Stimulated activated CD4-positive, alpha-beta T cell treated with anti-CD3 and anti-CD28 coated beads, Interleukin-1b, Interleukin-23, amount 100 ng/mL, for 24 hours (primary cell): ENCODE results near the gene NHERF1.

ENCODE experiments used
- DNase-seq, 4 experiments: peaks; one replicate each; pipeline ENCODE4 v3.0.0-alpha.2; 2020; ENCODE audit warnings: low read depth in 4 of 4, low spot score in 1 of 4

The NHERF1 gene

DNA sequence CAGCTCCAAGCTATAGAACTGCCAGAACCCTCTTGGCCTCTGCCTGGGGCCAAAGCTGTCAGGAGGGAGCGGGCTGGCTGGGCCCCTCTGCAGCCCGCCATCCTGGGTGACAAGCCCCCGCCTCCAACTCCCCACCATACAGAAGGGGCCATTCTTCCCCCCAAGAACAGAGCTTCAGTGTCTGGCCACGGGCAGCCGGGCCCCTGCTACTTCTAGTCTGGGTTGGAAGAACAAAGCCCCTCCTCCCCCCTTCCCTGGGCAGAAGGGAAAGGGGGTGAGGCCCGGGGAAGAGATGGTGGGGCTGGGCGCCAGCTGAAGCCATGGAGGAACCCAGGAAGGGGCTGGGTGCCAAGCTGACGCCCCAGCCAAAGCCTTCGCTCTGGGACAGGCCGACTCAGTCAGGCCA is 18.7 kb downstream of the NHERF1 start:
- no peak for DNase-seq

DNA sequence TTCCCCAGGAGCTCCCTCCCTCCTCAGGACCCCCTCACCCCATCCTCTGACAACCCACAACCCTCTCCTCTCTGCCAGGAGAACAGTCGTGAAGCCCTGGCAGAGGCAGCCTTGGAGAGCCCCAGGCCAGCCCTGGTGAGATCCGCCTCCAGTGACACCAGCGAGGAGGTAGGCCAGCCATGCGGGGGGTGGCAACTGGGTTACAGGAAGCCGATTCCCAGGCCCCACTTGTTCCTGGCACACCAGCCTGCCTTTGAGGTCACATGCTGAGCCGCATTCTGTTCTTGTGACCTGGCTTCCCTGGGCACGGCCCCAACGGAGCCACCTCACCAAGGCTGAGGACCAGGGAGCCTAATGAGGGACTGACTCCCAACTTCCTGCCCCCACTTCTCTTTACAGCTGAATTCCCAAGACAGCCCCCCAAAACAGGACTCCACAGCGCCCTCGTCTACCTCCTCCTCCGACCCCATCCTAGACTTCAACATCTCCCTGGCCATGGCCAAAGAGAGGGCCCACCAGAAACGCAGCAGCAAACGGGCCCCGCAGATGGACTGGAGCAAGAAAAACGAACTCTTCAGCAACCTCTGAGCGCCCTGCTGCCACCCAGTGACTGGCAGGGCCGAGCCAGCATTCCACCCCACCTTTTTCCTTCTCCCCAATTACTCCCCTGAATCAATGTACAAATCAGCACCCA is 19.8 kb downstream of the NHERF1 start:
- no peak for DNase-seq

DNA sequence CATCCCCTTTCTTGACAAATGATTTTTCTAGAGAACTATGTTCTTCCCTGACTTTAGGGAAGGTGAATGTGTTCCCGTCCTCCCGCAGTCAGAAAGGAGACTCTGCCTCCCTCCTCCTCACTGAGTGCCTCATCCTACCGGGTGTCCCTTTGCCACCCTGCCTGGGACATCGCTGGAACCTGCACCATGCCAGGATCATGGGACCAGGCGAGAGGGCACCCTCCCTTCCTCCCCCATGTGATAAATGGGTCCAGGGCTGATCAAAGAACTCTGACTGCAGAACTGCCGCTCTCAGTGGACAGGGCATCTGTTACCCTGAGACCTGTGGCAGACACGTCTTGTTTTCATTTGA is 20.3 kb downstream of the NHERF1 start:
- no peak for DNase-seq

DNA sequence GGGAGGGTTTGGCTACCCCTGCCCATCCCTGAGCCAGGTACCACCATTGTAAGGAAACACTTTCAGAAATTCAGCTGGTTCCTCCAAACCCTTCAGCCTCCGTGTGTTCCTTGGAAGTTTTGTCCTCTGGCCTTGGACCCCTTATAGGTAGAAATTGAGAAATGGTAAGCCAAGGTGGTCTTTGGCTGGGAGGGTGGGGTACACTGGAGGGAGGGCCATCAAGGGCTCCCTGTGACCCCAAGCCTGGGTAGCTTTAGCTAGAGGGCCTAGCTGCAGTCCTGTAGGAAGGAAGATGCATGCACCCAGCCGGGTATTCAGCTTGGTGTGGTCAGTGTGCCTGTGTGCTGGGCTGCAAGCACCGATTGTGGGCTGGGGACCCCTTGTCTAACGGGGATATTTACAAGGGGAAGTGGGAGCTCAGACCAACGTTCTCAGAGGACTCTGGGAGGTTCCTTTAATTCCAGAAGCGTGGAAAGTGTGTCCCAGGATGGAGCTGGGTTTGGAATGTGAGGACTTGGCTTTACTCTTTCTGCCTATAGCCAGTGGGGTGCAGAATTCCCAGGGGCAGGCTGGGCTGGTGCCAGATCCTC is 20.9 kb downstream of the NHERF1 start:
- no peak for DNase-seq

DNA sequence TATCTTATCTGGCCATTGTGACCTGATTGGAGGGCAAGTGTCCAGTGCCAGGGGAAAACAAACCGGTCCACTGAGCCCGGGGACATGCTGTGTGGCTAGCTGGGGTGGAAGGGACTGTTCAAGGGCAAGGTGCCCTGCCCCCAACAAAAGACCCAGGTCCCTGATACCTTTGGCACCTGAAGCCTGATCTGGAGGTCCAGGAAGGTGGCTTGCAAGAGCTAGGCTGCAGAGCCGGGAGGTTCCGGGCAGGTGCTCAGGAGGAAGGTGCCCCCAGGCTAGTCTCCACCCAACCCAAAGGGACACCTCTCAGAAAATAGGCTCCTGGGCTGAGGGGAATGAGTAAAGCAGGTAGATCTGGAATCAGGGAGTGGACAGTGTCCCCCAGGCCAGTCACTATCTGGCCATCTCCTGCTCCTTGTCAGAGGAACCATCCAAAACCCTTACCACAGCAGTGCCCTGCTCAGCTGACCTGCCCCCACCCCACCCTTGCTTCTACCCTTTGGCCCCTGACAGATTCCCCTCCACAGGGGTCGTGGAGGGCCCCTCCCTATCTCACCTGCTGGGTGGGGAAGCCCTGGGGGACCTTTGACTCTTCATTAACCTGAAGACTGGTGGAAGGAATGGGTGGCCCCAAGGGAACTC is 21.5 kb downstream of the NHERF1 start:
- DNase-seq = no peak

DNA sequence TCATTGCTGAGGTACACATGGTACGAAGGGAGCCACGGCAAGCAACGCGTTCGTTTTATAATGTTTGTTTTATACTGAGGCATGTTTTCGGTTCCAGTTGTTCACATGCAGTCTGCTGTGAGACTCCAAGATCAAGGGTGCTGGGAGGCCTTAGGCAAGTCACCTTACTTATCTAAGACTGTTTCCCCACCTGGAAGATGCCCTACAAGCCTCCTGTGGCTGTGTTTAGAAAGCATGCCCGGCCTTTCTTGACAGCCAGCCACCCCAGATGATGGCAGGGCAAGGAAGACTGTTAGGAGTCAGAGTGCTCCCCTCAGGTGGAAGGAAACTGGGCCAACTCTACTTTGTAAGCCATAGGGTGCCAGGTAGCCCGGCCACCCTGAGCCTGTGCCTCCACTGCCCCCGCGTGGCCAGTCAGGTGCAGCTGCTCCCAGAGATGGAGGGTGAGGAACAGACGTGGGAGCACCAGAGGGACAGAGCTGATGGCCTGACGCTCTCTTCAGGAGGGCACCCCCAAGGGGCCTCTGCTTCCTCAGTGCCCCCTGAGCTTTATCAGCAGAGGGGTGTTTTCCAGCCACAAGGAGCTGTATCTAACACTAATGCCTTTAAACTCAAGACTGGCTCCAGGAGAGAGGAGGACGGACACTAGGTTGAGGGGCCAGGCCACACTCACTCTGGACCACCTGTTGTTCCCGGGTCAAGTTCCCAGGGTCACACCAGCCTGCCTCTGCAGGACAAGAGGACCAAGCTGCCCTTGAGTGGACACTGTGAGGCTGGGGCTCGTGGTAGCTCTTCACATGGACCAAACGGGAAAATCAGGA is 22.3 kb downstream of the NHERF1 start:
- peak in 2 of 4 experiments; percentile 58 to 59 for DNase-seq

DNA sequence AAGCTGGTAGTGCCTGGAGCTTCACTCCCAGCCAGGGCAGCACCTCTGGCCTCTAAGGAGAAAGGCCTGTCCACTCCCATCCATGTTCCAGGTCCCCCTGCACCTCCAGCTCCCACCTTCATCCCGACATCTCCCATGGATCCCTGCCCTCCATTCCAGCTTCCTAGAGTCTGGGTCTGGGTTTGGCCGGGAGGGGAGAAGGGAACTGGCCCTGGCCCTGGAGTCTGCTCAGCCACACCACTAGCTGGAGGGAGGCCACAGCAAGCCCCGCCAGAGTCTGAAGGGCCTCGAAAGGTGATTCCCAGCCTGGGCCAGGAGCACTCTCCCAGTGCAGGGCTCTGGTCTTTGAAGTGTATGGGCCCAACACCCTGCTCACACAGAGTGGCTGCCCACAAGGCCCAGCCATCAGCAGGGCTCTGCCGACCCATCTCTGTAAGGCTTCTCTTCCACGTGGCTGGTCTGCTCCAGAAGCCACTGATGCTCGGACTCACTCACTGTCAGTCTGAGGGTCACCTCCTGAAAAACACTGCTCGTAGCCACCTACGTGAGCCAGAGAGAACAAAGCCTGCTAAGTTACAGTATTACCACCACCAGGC is 23.0 kb downstream of the NHERF1 start:
- DNase-seq = no peak

DNA sequence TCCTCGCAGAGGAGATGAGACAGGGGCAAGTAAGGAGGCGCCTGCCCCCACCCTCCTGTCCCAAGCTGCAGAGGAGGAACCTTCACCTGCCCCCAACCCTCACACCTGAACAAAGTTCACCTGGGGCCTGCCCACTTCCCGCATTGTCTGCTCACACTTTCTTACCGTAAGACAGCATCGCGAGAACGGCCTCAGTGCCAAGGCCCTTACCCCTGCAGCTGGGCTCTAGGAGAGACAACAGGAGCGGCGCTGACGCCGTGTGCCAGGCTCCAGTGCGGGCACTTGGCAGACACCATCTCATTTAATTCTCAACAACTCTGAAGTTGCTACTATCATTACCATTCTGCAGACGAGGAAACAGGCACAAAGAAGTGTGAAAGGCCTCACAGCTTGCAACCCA is 23.6 kb downstream of the NHERF1 start:
- no peak for DNase-seq

DNA sequence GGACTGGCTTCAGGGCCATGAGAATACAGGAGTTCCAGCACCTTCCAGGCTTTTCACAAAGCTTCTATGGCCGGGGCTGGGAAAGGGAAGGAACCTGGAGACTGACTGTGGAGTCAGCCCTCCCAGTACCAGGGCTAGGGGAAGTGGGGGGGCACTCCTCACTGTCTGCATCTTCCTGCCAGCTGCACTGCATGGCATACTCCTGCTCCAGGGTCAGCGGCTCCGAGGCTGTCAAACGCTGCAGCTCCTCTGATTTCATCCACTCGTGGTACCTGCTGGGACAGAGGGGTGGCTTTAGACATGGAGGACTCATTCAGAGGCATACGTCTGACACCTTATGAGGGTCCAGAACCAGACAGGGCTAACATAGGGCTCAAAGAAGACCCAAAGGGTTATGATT is 25.0 kb downstream of the NHERF1 start:
- no peak for DNase-seq

DNA sequence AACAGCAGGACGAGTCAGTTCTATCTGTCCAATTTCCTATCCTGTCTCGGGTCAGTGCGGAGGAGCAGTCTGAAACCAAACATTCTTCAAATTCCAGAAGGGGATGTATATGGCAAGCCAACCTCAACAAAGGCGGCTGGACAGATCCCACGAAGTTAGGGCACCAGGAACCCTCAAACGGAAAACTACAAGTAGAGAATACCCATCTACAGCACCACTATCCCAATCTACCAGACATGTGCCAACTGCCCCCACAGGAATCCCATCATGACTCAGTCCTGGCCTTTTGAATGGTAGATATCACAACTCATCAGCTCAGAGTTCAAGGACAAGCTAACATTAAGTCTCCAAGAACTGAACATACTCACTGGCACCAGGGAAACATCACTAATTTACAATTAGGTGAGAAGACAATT is 25.5 kb downstream of the NHERF1 start:
- no peak for DNase-seq

DNA sequence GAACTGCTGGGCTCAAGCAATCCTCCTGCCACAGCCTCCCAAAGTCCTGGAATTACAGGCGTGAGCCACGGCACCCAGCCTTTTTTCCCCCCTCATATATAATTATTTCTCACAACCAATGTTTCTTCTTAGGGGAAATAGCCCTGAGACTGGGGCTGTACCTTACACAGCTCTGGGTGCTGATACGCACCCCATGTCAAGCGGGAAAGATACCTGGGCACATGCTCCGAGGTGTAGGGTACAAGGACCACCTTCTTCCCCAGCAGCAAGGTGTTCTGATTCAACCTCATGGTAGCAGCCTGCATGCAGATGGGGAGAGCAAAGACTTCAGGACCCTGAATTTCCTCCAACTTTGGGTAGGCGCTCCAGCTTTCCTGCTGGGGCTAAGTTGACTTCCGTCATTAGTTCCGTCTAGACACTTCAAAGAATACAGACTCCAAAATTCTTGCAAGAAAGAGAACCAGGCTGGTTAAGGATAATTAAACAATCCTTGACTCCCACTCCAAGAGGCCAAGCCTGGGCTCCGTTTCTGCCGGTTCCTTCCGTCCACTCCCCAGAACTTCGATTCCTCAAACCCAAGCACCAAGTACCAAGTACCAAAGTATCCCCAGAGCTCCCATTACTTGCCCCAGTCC is 27.1 kb downstream of the NHERF1 start:
- DNase-seq = no peak

DNA sequence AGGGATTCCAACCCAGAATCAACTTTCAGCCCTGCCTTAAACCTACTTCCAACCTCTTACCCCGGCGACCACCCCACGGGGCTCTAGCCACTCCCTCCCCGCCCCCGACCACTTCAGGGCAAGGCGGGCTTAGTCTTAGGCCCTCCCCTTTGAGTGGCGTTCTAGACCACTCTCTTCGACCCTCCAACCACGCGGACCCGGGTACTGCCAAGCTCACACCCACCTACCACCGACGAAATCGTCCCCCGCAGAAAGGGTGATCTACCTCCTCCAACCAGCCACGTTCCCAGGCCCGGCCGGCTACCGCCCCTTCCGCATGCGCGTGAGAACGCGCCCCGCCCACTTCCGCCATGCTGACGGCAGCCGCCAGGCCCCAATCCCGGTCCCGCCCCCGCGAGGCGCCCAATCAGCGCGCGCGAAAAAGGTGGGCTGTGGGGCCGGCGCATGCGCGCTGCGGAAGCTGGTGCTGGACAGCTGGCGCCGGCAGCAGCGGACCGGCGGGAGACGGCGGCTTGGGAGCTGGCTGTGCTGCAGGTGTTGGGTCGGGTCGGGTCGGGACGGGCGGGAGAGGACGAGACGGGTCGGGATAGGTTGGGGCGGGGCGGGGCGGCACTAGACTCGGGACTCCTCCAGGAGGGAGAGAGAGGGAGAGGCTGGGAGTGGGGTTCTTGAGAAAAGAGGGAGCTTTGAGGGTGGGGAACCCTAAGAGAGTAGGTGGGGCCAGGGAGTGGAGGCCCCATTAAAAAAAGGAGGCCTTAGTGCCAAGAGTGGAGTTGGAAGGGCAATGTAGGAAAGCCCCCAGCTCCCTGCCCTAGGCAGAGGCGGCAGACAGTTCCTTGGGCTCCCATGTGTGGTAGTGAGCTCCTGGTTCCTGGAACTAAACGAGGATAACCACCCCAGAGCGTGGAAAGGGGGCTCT is 27.9 kb downstream of the NHERF1 start, which contains the start of gene NAT9:
NAT9 (minus strand) TSS at position 302 of the 919 bp plus-strand sequence. CDS start 647 bp downstream, outside the sequence.
- DNase-seq = peak; percentile 99 to 100 (median 99)

DNA sequence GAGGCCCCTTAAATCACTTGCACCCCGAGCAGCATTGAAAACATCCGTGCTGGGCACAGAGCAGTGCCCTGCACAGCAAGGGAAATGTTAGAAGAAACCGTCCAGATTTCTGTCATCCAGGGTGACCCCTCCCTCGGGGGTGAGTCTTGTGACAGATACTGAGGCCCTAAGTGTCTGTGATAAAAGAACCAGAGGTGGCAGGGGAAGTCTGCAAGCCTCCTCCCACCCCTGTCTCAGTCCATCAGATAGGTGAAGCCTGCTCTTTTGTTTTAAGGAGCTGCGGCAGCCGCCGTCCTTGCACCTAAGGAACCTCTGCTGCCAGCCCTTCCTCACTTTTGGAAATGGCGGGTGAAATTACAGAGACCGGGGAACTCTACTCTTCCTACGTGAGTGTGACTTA is 28.6 kb downstream of the NHERF1 start:
- no peak for DNase-seq

DNA sequence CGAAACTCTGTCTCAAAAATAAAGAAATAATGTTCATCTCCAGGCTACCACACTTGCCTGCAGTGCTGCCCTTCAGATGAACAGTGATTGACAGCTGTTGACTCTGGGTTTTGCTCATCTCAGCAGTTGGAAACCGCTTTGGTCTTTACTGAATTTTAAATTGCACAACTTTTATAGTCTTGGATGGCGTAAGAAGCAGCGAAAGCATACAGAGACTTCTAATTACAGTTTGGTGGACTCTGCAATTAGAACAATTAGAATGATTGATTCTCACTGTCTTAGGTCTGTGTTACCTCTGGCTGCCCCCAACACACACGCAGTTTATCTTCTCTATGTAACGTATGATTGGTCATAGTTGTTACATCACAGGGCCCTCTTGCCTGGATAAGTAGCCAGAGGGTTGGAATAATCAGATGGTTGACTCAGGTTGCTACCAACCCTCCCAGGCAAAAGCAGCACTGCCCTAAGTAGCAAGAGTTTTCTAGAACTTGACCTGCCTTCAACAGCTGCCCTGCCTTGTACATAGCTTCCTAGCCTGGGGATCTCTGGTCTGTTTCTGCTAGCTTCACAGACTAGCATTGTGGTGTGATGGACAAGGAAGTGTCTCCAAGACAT is 29.6 kb downstream of the NHERF1 start:
- no peak for DNase-seq

DNA sequence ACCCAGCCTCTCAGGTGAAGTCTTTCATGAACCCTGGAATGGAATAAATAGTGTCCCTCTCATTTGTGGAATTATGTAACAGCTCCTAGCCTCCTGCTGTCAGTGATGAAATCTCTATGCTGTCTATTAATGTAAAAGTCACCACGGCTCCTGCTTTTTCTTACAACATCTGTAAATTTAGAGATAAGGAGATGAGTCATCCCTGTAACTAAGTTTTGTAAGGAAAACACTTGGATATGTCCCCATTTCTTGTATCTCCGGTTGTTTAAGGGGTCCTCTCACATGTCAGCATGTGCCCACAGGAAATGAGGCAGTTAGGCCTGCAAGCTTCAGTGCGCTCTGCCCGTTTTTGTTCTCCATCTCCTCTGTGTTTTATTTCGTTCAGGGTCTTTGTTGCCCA is 30.5 kb downstream of the NHERF1 start:
- no peak for DNase-seq

DNA sequence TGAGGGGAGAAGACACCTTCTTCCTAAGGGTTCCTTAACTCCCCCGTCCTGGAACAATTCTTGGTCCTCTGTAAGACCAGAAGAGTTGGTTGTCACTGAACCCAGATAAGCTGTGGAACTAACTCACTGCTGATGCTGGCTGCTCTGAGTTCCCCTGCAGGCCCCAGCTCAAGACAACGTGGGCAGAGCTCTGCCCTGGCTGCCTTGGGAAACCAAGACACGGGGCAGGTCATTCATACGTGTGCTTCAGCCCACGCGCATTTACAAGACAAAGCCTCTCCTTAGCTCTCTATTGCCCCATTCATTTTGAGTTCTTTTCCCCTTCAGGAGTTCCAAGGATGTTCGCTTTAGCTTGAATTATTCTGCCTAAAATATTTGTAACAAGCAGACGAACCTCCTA is 31.1 kb downstream of the NHERF1 start:
- no peak for DNase-seq

DNA sequence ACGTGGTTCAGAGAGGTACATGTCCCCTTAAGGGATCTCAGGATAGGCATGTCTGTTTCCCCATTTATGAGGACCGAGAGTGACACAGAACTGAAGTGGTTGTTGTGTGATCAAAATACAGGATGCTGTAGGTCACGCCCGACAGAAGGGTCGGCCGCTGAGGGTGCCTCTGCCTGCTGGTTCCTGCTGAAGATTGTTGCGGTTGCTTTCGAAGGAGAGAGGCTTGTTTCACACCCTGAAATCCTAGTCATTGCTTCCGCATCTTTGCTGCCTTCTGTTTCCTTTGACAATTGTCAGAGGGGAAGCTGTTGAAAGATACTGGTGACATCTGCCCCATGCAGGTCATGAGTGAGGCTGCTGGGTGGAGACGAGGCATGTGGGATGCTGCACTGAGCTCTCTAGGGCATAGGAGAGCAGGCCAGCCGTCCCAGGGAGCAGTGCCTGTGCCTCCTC is 31.5 kb downstream of the NHERF1 start:
- DNase-seq = peak in 2 of 4 experiments; percentile 37 to 47

DNA sequence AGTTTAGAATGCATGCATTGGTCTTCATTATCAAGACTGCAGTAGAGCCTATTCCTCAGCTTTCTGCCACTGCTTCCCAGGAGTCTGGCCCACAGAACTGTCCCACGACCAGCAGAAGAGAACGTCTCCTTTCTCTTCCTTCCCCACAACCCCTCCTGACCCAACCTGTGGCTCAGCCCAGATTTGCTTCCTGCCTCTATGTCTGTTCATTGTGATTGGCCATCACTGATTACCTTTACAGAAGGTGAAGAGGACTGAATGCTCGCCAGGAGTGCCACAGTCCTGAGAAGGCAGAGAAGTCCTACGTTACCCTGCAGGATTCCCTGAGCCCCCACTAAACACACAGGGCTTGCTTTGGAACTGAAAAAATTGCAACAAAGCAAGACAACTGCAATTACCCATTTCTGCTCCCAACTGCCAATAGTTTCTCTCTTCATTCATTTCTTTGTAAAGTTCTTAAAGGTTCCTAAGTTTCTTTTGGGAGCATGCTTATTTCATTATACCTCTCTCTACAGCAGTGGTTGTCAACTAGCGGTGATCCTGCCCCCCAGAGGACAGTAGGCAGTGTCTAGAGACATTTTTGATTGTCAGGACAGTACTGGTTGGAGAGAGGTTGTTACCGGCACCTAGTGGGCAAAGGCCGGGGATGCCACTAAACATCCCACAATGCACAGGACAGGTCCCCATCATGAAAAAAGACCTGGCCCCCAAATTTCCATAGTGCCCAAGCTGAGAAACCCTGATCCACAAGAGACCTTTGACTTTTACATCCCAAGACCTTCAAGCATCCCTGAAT is 32.2 kb downstream of the NHERF1 start:
- no peak for DNase-seq
